Neural crest cell (in vitro differentiated cells): ENCODE results near the gene PSORS1C1. TPM values are rescaled to one million over a fixed set of nuclear protein-coding genes. Genes with fewer than 3 reads are reported as not detected.
"Not testable (repeated sequence)": the region's sequence is repeated elsewhere in the genome, so short reads cannot be mapped to it uniquely, and the experiment has no call there.

ENCODE experiments used
- DNase-seq: peaks from one replicate; pipeline ENCODE4 v3.0.0; 2021; ENCODE audit warnings: low read depth, mixed read lengths, low spot score
- H3K27ac Mint-ChIP-seq: one replicate; pipeline ENCODE4 v1.8.0; 2021; ENCODE audit warnings: mild to moderate bottlenecking, mixed read lengths; ENCODE audit not compliant: unreplicated experiment
- H3K27me3 Mint-ChIP-seq: 2 replicates; pipeline ENCODE4 v1.8.0; 2021; ENCODE audit warnings: low read depth, mild to moderate bottlenecking, mixed read lengths
- H3K36me3 Mint-ChIP-seq: 2 replicates; pipeline ENCODE4 v1.8.0; 2021; ENCODE audit warnings: low read depth, mild to moderate bottlenecking, mixed read lengths
- H3K4me1 Mint-ChIP-seq: 2 replicates; pipeline ENCODE4 v1.8.0; 2021; ENCODE audit warnings: mixed read lengths
- H3K4me3 Mint-ChIP-seq: one replicate; pipeline ENCODE4 v1.8.0; 2021; ENCODE audit warnings: mild to moderate bottlenecking, mixed read lengths
- H3K9me3 Mint-ChIP-seq: 2 replicates; pipeline ENCODE4 v1.8.0; 2021; ENCODE audit warnings: mixed read lengths
- total RNA-seq: library from RNA; stranded (reverse); gene quantifications from 2 replicates; pipeline ENCODE4 v1.2.1, GENCODE V29; 2021
- TF ChIP-seq, protein P1 (sequence below): fragments of 200-600 bp; sonication (generic); conservative IDR thresholded peaks from 2 replicates; pipeline ENCODE4 v1.5.0; 2021; ENCODE audit warnings: antibody characterized with exemption, mild to moderate bottlenecking

The PSORS1C1 gene
- total RNA-seq, 1 donor from 2014 or later = not detected

DNA sequence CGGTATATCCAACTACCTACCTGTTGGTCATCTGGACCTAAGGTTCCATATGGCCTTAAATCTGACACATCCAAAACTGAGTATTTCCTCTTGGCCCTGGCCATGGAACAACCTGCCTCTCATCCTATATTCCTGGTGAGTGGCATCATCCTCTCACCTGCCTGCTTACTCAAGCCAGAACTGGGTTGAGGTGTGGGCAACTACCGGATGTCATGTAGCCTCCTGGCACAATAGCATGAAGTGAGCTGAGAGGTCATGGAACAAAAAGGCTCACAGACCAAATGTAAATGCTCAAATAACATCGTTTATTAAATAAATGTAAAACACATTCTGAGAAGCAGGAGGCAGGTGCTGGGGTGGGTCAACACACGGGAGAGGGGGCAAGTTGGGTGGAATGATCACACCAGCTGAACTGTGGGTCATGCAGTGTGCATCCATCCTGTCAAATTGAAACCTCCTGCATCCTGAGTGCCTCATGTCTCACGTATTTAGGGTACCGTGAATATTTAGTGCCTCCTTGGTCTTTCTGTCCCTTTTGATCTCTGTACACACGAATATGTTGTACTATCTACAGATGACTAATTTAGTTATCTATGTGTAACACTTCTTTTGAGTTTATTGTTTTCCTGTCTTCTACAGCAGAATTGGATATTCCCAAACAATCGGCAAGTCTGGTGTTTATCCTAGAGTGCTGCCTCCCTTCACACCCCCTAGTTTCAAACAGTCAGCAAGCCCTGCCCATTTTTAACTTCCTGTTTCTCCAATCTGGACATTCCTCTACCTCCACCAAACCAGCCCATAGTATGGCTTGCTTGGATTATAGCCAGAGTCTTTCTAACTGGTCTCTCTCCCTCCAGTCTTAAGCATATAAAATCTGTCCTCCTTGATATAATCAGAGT, 63.8 kb downstream of the PSORS1C1 start:
- H3K27me3 Mint-ChIP-seq = no peaks in the 10 kb centered on the region
- no peaks in the 10 kb centered on the region for H3K9me3 Mint-ChIP-seq
- H3K36me3 Mint-ChIP-seq = no peaks in the 10 kb centered on the region
- no peak overlapping the region for H3K27ac Mint-ChIP-seq
- no peak for DNase-seq
- H3K4me1 Mint-ChIP-seq = no peaks in the 10 kb centered on the region
- H3K4me3 Mint-ChIP-seq = no peak overlapping the region
- TF ChIP-seq, protein P1, sequence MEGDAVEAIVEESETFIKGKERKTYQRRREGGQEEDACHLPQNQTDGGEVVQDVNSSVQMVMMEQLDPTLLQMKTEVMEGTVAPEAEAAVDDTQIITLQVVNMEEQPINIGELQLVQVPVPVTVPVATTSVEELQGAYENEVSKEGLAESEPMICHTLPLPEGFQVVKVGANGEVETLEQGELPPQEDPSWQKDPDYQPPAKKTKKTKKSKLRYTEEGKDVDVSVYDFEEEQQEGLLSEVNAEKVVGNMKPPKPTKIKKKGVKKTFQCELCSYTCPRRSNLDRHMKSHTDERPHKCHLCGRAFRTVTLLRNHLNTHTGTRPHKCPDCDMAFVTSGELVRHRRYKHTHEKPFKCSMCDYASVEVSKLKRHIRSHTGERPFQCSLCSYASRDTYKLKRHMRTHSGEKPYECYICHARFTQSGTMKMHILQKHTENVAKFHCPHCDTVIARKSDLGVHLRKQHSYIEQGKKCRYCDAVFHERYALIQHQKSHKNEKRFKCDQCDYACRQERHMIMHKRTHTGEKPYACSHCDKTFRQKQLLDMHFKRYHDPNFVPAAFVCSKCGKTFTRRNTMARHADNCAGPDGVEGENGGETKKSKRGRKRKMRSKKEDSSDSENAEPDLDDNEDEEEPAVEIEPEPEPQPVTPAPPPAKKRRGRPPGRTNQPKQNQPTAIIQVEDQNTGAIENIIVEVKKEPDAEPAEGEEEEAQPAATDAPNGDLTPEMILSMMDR = no peak

DNA sequence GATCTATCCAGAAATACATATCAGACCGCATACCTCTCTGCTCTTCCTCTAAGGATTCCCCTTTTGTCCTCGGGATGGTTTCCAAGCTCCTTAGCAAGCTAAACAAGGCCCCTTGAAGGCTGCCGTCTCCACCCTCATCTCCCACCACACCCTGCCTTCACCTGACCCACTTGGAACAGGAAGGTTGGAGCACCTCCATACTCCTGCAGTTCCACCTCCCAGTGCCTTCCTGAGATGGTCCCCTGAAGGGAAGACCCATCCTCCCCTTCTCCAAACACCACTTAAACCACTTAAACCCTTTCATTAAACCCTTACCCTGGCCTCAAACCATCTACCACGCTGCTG, 64.4 kb downstream of the PSORS1C1 start:
- Mint-ChIP-seq H3K36me3 (no peaks in the 10 kb centered on the region), H3K4me3 (no peak overlapping the region), H3K4me1 (no peaks in the 10 kb centered on the region), H3K27ac (no peak overlapping the region), H3K9me3 (no peaks in the 10 kb centered on the region), H3K27me3 (no peaks in the 10 kb centered on the region)
- DNase-seq = no peak
- TF ChIP-seq, protein P1 = no peak

DNA sequence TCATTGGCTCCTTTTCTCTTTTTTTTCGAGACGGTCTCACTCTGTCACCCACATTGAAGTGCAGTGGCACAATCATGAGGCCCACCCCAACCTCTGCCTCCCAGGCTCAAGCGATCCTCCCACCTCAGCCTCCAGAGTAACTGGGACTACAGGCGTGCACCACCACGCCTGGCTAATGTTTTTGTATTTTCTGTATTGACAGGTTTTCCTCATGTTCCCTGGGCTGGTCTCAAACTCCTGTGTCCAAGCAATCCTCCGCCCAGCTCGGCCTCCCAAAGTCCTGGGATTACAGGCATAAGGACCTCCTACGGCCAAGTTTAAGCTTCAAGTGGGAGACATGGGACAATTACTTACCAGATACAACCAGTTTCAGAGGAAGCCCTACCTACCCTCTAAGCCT, 65.3 kb downstream of the PSORS1C1 start:
- no peak for DNase-seq
- H3K9me3 Mint-ChIP-seq = no peaks in the 10 kb centered on the region
- no peak overlapping the region for H3K27ac Mint-ChIP-seq
- no peaks in the 10 kb centered on the region for H3K27me3 Mint-ChIP-seq
- H3K4me1 Mint-ChIP-seq = no peaks in the 10 kb centered on the region
- H3K4me3 Mint-ChIP-seq = no peak overlapping the region
- H3K36me3 Mint-ChIP-seq = no peaks in the 10 kb centered on the region
- TF ChIP-seq, protein P1 = no peak

DNA sequence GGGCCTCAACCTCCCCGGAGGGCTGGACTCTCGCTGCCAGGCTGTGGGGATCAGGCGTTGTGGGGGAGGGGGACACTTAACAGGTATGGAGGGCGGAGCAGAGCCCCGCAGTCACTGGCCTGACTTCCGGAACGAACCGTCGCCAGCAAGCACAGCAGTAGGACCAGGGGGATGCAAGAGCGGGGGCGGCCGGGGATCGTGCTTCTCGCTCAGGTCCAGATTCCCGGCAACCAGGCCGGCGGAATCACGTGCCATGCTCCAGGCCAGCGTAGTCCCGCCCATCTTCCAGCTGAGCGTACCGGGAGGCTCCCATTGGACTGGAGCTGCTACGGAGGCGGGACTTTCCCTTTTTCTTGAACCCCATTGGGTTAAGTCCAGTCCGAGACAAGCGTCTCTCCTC, 65.9 kb downstream of the PSORS1C1 start:
- no peak overlapping the region for H3K27ac Mint-ChIP-seq
- H3K4me1 Mint-ChIP-seq = no peaks in the 10 kb centered on the region
- no peak overlapping the region for H3K4me3 Mint-ChIP-seq
- H3K9me3 Mint-ChIP-seq = no peaks in the 10 kb centered on the region
- no peaks in the 10 kb centered on the region for H3K36me3 Mint-ChIP-seq
- DNase-seq = no peak
- no peaks in the 10 kb centered on the region for H3K27me3 Mint-ChIP-seq
- TF ChIP-seq, protein P1 = no peak

DNA sequence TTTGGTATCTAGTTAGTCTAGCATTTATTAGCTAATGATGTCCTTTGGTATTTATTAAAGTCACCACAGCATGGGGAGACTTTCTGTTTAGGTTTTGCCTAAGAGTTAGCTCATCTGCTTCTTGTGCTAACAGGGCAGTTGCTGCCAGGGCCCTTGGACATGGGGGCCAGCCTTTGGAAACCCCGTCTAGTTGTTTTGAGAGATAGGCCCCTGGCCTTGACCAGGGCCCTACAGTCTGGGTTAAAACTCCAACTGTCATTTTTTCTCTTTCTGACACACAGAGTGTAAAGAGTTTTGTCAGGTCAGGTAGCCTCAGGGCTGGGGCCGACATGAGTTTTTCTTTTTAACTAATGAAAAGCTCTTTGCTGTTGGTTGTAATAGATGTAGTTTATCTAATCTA, 68.7 kb downstream of the PSORS1C1 start:
- not testable (repeated sequence) for H3K9me3 Mint-ChIP-seq, DNase-seq, H3K27ac Mint-ChIP-seq, H3K4me3 Mint-ChIP-seq, H3K27me3 Mint-ChIP-seq, H3K36me3 Mint-ChIP-seq, H3K4me1 Mint-ChIP-seq

DNA sequence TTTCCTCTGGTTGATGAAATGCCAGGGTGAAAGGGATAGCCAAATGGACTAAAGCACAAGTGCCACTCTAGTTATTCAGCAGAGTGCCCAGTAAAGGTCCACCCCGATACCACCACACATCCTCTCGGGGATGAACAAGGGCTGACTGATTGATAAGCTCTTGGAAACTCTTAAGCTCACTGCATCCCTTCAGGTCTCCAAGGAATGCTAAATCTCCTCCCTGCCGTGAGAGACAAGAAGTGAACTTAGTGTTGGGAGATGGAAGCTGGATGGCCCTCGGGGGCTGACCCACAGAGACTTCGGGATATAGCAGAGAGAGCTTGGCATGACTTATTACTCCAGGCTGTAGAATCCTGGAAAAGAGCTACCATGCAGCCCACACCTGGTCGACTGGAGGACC, 69.3 kb downstream of the PSORS1C1 start:
- not testable (repeated sequence) for H3K36me3 Mint-ChIP-seq, H3K4me3 Mint-ChIP-seq, H3K9me3 Mint-ChIP-seq, DNase-seq, H3K27ac Mint-ChIP-seq, H3K4me1 Mint-ChIP-seq, H3K27me3 Mint-ChIP-seq

DNA sequence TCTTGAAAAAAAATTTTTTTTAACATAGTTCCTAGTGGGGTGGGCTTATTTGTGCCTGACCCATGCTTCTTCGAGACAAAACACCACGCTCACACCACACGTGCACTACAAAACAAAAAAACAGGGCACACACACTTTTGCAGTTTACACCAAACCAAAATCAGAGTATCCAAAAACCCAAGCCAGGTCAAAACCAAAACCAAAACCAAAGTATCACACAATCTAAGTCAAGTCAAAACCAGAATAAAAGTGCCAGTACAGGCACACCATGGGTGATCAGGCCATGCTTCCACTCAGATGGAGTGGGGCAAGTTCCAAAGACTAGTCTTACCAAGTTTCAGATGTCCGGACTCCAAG, 71.1 kb downstream of the PSORS1C1 start:
- H3K4me3 Mint-ChIP-seq, H3K36me3 Mint-ChIP-seq, H3K27me3 Mint-ChIP-seq, H3K9me3 Mint-ChIP-seq, H3K27ac Mint-ChIP-seq, H3K4me1 Mint-ChIP-seq, DNase-seq: not testable (repeated sequence)
